Suprapubic skin (tissue), 4 donors: Measurements from ENCODE around the gene USP32.
"Not testable (repeated sequence)": the region's sequence is repeated elsewhere in the genome, so short reads cannot be mapped to it uniquely, and the experiment has no call there.

ENCODE experiments used
- CTCF ChIP-seq, 2 donors: fragments of 200-600 bp in 1 of 2; fragments of 450-650 bp in 1 of 2; sonication (generic) in 1 of 2; IDR thresholded peaks; one replicate each; pipeline ENCODE4 v1.5.1; 2016 to 2019; ENCODE audit warnings: antibody characterized with exemption in 2 of 2, mild to moderate bottlenecking in 1 of 2, moderate library complexity in 1 of 2
- POLR2A ChIP-seq, 2 donors: fragments of 450-650 bp; IDR thresholded peaks; one replicate each; pipeline ENCODE4 v1.6.1; 2017; ENCODE audit warnings: antibody characterized with exemption in 2 of 2, mild to moderate bottlenecking in 2 of 2, moderate library complexity in 2 of 2
- POLR2AphosphoS5 ChIP-seq, 3 donors: sonication (generic); formaldehyde crosslinking; IDR thresholded peaks; one replicate each; pipeline ENCODE4 v1.6.1; 2017; ENCODE audit warnings: antibody characterized with exemption in 3 of 3

- TF ChIP-seq POLR2AphosphoS5, CTCF, POLR2A (IDR thresholded peaks at IDR 0.05): not testable (repeated sequence)
Observed at GRCh38 chr17:60419875-60420274, 27.9 kb upstream of the USP32 start.
